IPS-18a (cell line): ENCODE data around the gene RNF152.

ENCODE experiments used
- H3K27ac ChIP-seq: one replicate; pipeline ENCODE4 v1.5.1; 2013; ENCODE audit warnings: low read length
- H3K27me3 ChIP-seq: one replicate; pipeline ENCODE4 v1.6.1; 2013; ENCODE audit warnings: mild to moderate bottlenecking, low read length; ENCODE audit not compliant: control insufficient read depth, insufficient read depth
- H3K36me3 ChIP-seq: one replicate; pipeline ENCODE4 v1.6.1; 2013; ENCODE audit warnings: low read depth, low read length; ENCODE audit not compliant: control insufficient read depth
- H3K4me1 ChIP-seq: one replicate; pipeline ENCODE4 v1.6.1; 2013; ENCODE audit warnings: low read depth, low read length; ENCODE audit not compliant: control insufficient read depth
- H3K4me3 ChIP-seq: one replicate; pipeline ENCODE4 v1.5.1; 2013; ENCODE audit warnings: low read length
- H3K9ac ChIP-seq: one replicate; pipeline ENCODE4 v1.6.1; 2013; ENCODE audit warnings: mild to moderate bottlenecking, low read length, moderate library complexity
- H3K9me3 ChIP-seq: one replicate; pipeline ENCODE4 v1.6.1; 2013; ENCODE audit warnings: low read depth, low read length; ENCODE audit not compliant: control insufficient read depth

The RNF152 gene

DNA sequence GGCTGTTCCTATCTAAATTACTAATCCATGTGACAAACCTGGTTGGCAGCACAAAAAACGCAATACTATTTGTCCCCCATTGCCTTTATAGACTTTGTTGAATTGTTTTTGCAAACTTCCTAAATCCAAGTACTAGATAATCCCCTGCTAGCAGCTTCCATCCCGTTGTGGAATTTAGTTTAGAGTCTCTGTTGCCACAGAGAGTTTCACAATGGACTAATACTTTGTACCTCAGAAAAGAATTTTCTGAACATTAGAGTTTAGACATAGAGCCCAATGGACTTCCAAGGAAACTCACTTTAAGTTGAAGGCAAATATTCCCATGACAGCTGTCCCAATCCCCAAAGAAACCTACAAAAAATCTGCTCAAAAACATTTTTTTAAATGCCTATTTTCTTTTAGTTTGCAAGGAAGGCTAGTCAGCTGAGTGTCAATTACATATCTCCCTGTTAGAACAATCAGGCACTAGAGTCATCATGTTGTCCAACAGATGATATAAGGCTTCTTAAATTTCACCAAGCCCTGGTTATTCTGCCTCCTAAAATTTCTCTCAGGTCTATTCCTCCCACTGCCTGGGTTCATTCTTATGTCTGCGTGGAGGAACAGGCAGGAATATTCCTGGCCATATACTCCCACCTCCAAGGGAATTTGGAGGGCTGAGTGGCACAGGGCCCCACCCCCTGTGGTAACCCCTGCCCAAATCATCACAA is 27.2 kb downstream of the RNF152 start:
- H3K4me3 ChIP-seq: no peak overlapping the region
- H3K27ac ChIP-seq: no peak overlapping the region
- no peaks in the 10 kb centered on the region for H3K9me3 ChIP-seq
- H3K36me3 ChIP-seq: no peaks in the 10 kb centered on the region
- no peak overlapping the region for H3K9ac ChIP-seq
- no peaks in the 10 kb centered on the region for H3K27me3 ChIP-seq
- peaks cover 4% of the 10 kb centered on the region for H3K4me1 ChIP-seq

DNA sequence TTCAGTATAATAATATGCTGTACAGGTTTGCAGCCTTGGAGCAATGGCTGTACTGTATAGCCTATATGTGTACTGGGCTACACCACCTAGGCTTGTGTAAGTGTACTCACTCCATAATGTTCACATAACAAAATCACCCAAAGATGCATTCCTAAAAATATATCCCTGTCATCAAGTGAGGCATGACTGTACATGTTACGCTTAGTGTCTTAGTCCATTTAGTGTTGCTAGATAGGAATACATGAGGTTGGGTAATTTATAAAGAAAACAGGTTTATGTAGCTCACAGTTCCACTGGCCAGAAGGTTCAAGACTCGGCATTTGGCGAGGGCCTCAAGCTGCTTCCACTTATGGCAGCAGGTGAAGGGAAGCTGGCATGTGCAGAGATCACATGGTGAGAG is 31.4 kb downstream of the RNF152 start:
- H3K4me1 ChIP-seq: no peaks in the 10 kb centered on the region
- H3K9me3 ChIP-seq: no peaks in the 10 kb centered on the region
- no peak overlapping the region for H3K9ac ChIP-seq
- H3K27me3 ChIP-seq: no peaks in the 10 kb centered on the region
- H3K36me3 ChIP-seq: no peaks in the 10 kb centered on the region
- H3K27ac ChIP-seq: no peak overlapping the region
- no peak overlapping the region for H3K4me3 ChIP-seq

DNA sequence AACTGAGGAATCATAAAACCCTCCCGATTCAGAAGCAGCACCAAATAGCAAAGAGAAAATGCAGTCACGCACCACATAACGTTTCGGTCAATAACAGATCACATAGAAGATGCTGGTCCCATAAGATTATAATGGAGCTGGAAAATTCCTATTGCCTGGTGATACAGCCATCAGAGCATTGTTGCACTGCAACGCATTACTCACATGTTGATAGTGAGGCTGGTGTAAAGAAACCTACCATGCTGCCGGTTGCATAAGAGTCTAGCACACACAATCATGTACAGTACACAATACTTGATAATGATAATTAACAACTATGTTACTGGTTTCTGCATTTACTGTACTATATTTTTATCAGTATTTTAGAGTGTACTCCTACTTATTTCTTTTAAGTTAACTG is 32.5 kb downstream of the RNF152 start:
- H3K36me3 ChIP-seq: no peaks in the 10 kb centered on the region
- H3K9ac ChIP-seq: no peak overlapping the region
- no peaks in the 10 kb centered on the region for H3K27me3 ChIP-seq
- no peak overlapping the region for H3K27ac ChIP-seq
- H3K4me1 ChIP-seq: no peaks in the 10 kb centered on the region
- no peak overlapping the region for H3K4me3 ChIP-seq
- no peaks in the 10 kb centered on the region for H3K9me3 ChIP-seq

DNA sequence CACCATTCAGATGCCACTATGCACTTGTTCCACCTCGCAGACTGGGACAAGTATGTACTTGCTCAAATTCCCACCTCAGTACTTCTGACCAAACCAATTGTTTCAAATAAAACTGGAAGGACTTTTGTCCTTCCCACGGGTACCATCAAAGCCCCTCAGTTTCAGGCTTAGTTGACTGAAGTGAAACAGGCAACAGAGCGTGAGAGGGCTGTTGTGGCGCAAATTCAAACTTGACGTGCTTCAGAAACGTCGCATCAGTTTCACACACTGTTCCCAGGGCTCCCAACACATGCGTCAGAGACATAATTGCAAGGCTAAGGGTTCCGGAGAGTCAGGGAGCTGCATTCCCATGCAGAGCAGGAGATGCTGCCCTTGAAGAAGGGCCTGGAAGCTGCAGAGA is 33.7 kb downstream of the RNF152 start:
- H3K4me3 ChIP-seq: no peak overlapping the region
- H3K27ac ChIP-seq: no peak overlapping the region
- no peaks in the 10 kb centered on the region for H3K9me3 ChIP-seq
- no peaks in the 10 kb centered on the region for H3K4me1 ChIP-seq
- H3K36me3 ChIP-seq: no peaks in the 10 kb centered on the region
- no peak overlapping the region for H3K9ac ChIP-seq
- no peaks in the 10 kb centered on the region for H3K27me3 ChIP-seq

DNA sequence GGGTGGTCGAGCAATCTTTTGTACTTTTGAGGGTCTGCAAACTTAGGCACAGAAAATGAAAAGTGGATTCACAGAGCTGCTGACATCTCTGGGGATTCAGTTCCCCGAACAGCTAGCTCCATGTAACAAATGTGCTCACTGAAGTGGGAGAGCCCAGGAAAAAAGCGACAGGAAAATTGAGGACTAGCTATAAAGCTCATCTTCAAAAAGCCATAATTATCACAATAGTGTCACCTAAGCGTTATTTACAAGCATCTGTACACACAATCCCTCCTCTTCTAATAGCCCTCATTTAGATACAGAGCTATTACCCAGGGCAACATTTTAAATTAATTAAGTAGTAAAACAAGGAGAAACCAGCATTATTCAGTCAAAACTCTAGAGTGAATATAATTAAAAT is 36.1 kb downstream of the RNF152 start:
- Histone ChIP-seq H3K27ac (no peak overlapping the region), H3K27me3 (no peaks in the 10 kb centered on the region), H3K9ac (no peak overlapping the region), H3K4me1 (peaks cover 5% of the 10 kb centered on the region), H3K4me3 (no peak overlapping the region), H3K9me3 (no peaks in the 10 kb centered on the region), H3K36me3 (no peaks in the 10 kb centered on the region)

DNA sequence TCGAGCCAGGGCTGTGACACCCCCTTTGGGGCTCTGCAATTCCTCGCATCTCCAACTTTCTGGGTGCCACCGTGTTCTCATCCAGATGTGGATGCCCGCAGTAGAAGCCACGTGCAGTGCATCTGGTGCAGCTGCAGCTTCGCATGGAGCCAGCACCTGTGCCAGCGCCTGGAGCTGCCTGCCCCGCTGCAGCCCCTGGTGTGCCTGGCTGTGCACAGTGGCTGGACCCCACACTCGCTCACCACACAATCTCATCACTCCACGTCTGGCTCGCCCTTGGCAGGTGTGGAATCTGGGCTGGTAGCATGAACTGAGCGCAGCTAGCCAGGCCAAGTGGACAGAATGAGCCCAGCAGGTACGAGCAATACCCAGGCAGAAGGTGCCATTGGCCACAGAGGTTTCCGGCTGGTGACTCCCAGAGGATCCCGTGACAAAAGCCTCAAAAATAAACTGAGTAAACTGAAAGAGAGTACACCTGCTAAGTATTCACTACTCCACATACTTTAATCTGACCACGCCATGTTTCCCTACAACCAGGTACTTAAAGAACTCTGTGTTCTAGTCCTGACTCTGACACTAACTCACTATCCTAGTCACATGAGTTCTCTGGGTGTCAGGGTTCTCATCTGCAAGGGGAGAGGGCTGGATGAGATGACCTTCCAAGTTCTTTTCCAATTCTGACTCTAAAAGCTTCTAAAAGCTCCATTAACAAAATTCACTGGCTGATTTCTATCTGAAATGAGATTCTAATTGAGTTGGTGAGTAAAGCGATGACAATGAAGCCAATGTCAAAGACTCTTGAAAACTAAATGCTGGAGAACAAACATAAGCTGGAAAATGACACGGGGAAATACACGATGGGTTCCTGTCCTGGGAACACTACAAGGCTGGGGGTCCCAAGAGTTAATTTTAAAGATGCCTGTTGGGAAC is 37.1 kb downstream of the RNF152 start:
- Histone ChIP-seq H3K4me1 (peaks cover 5% of the 10 kb centered on the region), H3K9me3 (no peaks in the 10 kb centered on the region), H3K9ac (no peak overlapping the region), H3K36me3 (no peaks in the 10 kb centered on the region), H3K27ac (no peak overlapping the region), H3K27me3 (no peaks in the 10 kb centered on the region), H3K4me3 (no peak overlapping the region)

GRCh38 chr18:61854578-61855448 is 38.0 kb downstream of the RNF152 start:
- H3K9ac ChIP-seq: no peak overlapping the region
- H3K9me3 ChIP-seq: no peaks in the 10 kb centered on the region
- no peaks in the 10 kb centered on the region for H3K27me3 ChIP-seq
- H3K4me3 ChIP-seq: no peak overlapping the region
- no peaks in the 10 kb centered on the region for H3K36me3 ChIP-seq
- H3K4me1 ChIP-seq: peaks cover 5% of the 10 kb centered on the region
- H3K27ac ChIP-seq: no peak overlapping the region

- no peaks in the 10 kb centered on the region for H3K27me3 ChIP-seq
- H3K9ac ChIP-seq: no peak overlapping the region
Observed at GRCh38 chr18:61853855-61854254, 39.0 kb downstream of the RNF152 start.

GRCh38 chr18:61852496-61852895 is 40.3 kb downstream of the RNF152 start:
- Histone ChIP-seq H3K9me3 (no peaks in the 10 kb centered on the region), H3K27ac (no peak overlapping the region), H3K36me3 (no peaks in the 10 kb centered on the region), H3K4me1 (peaks cover 5% of the 10 kb centered on the region), H3K4me3 (no peak overlapping the region), H3K27me3 (no peaks in the 10 kb centered on the region), H3K9ac (no peak overlapping the region)

More at GRCh38 chr18:61853855-61854254, 39.0 kb downstream of the RNF152 start:
- no peaks in the 10 kb centered on the region for H3K9me3 ChIP-seq
- H3K4me3 ChIP-seq: no peak overlapping the region
- no peak overlapping the region for H3K27ac ChIP-seq
- peaks cover 5% of the 10 kb centered on the region for H3K4me1 ChIP-seq
- no peaks in the 10 kb centered on the region for H3K36me3 ChIP-seq

DNA sequence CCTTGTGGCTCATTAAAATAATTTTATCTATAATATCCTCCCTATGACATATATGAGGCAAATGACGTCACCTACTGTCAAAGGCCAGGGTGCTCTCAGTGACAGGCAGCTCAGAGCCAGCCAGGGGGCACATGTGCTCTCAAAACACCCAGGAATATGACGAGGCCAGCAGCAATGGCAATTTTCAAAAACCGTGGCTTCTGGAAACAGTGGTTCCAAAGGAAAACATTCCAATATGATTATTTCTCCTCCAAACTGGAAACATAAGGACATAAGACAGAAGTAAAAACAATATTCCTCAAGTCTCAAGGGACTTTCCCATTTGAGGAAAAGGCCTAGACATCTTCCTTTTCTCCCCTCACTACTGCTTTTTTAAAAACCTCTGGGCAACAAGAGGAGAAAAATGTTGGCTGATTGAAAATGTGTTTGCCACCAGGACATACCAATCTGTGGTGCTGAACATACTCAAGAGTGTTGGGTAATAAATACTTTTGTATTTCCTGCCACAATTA is 40.8 kb downstream of the RNF152 start:
- Histone ChIP-seq H3K9ac (no peak overlapping the region), H3K27me3 (no peaks in the 10 kb centered on the region), H3K36me3 (no peaks in the 10 kb centered on the region), H3K4me3 (no peak overlapping the region), H3K9me3 (no peaks in the 10 kb centered on the region), H3K27ac (no peak overlapping the region), H3K4me1 (peaks cover 5% of the 10 kb centered on the region)

GRCh38 chr18:61851279-61851678 is 41.5 kb downstream of the RNF152 start:
- no peaks in the 10 kb centered on the region for H3K27me3 ChIP-seq
- H3K36me3 ChIP-seq: no peaks in the 10 kb centered on the region
- no peaks in the 10 kb centered on the region for H3K9me3 ChIP-seq
- H3K9ac ChIP-seq: no peak overlapping the region
- no peak overlapping the region for H3K4me3 ChIP-seq
- peaks cover 5% of the 10 kb centered on the region for H3K4me1 ChIP-seq
- no peak overlapping the region for H3K27ac ChIP-seq
